Uterus (tissue), 2 donors: Measurements from ENCODE around the gene TMEM50A.

Source experiments
- POLR2A ChIP-seq, 2 donors: fragments of 450-650 bp; IDR thresholded peaks; one replicate each; pipeline ENCODE4 v1.6.1; 2016; ENCODE audit warnings: antibody characterized with exemption in 2 of 2, mild to moderate bottlenecking in 1 of 2, moderate library complexity in 1 of 2
- TF ChIP-seq, protein P1 (sequence below), 4 experiments: fragments of 200-600 bp in 2 of 4; fragments of 450-650 bp in 2 of 4; sonication (generic) in 2 of 4; IDR thresholded peaks; one replicate each; pipeline ENCODE4 v1.5.1; 2016 to 2019; ENCODE audit warnings: antibody characterized with exemption in 4 of 4, mild to moderate bottlenecking in 2 of 4, moderate library complexity in 1 of 4

DNA sequence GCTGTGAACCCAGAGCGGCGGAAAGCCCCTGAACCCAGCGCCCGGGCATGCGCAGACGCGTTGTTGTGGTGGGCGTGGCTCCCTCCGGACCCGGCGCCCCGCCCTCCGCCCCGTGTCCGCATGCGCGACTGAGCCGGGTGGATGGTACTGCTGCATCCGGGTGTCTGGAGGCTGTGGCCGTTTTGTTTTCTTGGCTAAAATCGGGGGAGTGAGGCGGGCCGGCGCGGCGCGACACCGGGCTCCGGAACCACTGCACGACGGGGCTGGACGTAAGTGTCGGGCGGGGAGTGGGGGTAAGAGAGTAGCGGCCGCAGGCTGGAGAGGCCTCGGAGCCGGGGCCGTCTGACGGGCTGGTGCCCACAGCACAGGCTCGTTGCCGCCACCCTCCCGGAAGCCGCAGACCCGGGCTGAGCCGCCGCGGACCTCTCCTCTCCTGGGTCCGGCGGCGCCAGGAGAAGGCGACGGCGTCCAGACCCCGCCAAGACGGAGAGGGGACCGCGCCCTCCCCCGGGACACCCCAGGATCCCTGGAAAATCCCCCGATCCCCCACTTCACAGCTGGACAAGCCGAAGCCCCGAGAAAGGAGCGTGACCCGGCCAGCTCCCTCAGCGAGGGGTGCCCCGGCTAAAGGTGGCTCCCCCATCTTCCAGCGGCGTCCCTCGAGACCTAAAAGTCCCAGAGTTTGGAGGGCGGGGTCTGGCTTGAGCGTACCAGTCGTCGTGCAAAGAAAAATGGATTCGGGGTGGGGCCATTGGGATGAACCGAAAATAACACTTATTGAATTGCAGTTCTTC, at the start of gene TMEM50A:
- TF ChIP-seq POLR2A (IDR thresholded peaks at IDR 0.05): peak; percentile 84 to 88
- TF ChIP-seq, protein P1, sequence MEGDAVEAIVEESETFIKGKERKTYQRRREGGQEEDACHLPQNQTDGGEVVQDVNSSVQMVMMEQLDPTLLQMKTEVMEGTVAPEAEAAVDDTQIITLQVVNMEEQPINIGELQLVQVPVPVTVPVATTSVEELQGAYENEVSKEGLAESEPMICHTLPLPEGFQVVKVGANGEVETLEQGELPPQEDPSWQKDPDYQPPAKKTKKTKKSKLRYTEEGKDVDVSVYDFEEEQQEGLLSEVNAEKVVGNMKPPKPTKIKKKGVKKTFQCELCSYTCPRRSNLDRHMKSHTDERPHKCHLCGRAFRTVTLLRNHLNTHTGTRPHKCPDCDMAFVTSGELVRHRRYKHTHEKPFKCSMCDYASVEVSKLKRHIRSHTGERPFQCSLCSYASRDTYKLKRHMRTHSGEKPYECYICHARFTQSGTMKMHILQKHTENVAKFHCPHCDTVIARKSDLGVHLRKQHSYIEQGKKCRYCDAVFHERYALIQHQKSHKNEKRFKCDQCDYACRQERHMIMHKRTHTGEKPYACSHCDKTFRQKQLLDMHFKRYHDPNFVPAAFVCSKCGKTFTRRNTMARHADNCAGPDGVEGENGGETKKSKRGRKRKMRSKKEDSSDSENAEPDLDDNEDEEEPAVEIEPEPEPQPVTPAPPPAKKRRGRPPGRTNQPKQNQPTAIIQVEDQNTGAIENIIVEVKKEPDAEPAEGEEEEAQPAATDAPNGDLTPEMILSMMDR (IDR thresholded peaks at IDR 0.05): peak in 1 of 4 experiments; percentile 21
